Fibroblast of lung (primary cell): ENCODE data around the gene CCDC3. TPM values are rescaled to one million over a fixed set of nuclear protein-coding genes. Genes with fewer than 3 reads are reported as not detected.

Experiments
- DNase-seq, 2 donors: peaks; one replicate each; pipeline versions ENCODE4 v3.0.0 to v3.0.0-alpha.2; 2010; ENCODE audit warnings: low read depth in 2 of 2
- H2AFZ ChIP-seq: 2 replicates; pipeline ENCODE4 v1.5.1; 2012; ENCODE audit warnings: low read length, control low read depth, inconsistent platforms
- H3K27ac ChIP-seq: 2 replicates; pipeline ENCODE4 v1.5.1; 2011; ENCODE audit warnings: low read length, control low read depth; ENCODE audit not compliant: insufficient read depth
- H3K27me3 ChIP-seq: 2 replicates; pipeline ENCODE4 v1.5.1; 2011; ENCODE audit warnings: mild to moderate bottlenecking, low read length; ENCODE audit not compliant: control insufficient read depth, insufficient read depth
- H3K36me3 ChIP-seq: 2 replicates; pipeline ENCODE4 v1.5.1; 2011; ENCODE audit warnings: low read length; ENCODE audit not compliant: control insufficient read depth, insufficient read depth
- H3K4me1 ChIP-seq: 2 replicates; pipeline ENCODE4 v1.5.1; 2011; ENCODE audit warnings: low read length; ENCODE audit not compliant: control insufficient read depth, insufficient read depth; ENCODE audit errors: extremely low read depth
- H3K4me2 ChIP-seq: 2 replicates; pipeline ENCODE4 v1.5.1; 2011; ENCODE audit warnings: low read length, control low read depth; ENCODE audit not compliant: insufficient read depth; ENCODE audit errors: extremely low read depth
- H3K4me3 ChIP-seq, 4 experiments: fragments of 200-600 bp in 1 of 4; sonication (generic) in 1 of 4; replicated peaks in 1 of 4; 2 replicates each; pipeline ENCODE4 v1.5.1; 2011 to 2016; ENCODE audit warnings: low read length in 4 of 4, low read depth in 3 of 4, mild to moderate bottlenecking in 3 of 4, control low read depth in 2 of 4, inconsistent platforms in 1 of 4, mixed read lengths in 1 of 4; ENCODE audit not compliant: insufficient read depth in 1 of 4; ENCODE audit errors: control extremely low read depth in 1 of 4
- H3K79me2 ChIP-seq: 2 replicates; pipeline ENCODE4 v1.5.1; 2012; ENCODE audit warnings: mild to moderate bottlenecking, low read length, inconsistent platforms; ENCODE audit not compliant: control insufficient read depth, insufficient read depth
- H3K9ac ChIP-seq: 2 replicates; pipeline ENCODE4 v1.5.1; 2011; ENCODE audit warnings: mild to moderate bottlenecking, low read length, control low read depth; ENCODE audit not compliant: insufficient read depth
- H3K9me3 ChIP-seq: 2 replicates; pipeline ENCODE4 v1.5.1; 2012; ENCODE audit warnings: low read depth, low read length; ENCODE audit not compliant: control insufficient read depth, insufficient read depth
- H4K20me1 ChIP-seq: 2 replicates; pipeline ENCODE4 v1.5.1; 2011; ENCODE audit warnings: low read length; ENCODE audit not compliant: control insufficient read depth, insufficient read depth; ENCODE audit errors: extremely low read depth
- CTCF ChIP-seq, 2 donors: IDR thresholded peaks in 1 of 2; conservative IDR thresholded peaks in 1 of 2; 1 replicate in 1 of 2; 2 replicates in 1 of 2; pipeline ENCODE4 v1.5.1; 2011 to 2012; ENCODE audit warnings: low read length in 2 of 2, control low read depth in 1 of 2, inconsistent platforms in 1 of 2, low read depth in 1 of 2, mild to moderate bottlenecking in 1 of 2
- EZH2 ChIP-seq: IDR thresholded peaks from 2 replicates; pipeline ENCODE4 v1.5.1; 2012; ENCODE audit warnings: low read length, control low read depth, mild to moderate bottlenecking; ENCODE audit errors: missing control alignments
- polyA plus RNA-seq, 2 donors: library from polyadenylated mRNA; depleted of rRNA in 1 of 2; stranded (reverse) in 1 of 2; unstranded in 1 of 2; fragments of >200 nt; gene quantifications; 2 replicates each; pipeline ENCODE4 v1.2.1, GENCODE V29; 2011 to 2012; ENCODE audit warnings: missing spikeins in 1 of 2
- total RNA-seq: library from RNA; depleted of rRNA; stranded (reverse); fragments of >200 nt; gene quantifications from 2 replicates; pipeline ENCODE4 v1.2.1, GENCODE V29; 2014

Gene CCDC3
- total and polyA plus RNA-seq, 2 donors (not counting 1 experiment from before 2014, with no cell fraction given): 0.33 to 0.65 TPM

GRCh38 chr10:12974078-12974477 is 27.4 kb downstream of the CCDC3 start:
- Histone ChIP-seq H3K9ac (no peak overlapping the region), H3K79me2 (no peaks in the 10 kb centered on the region), H3K4me1 (no peaks in the 10 kb centered on the region), H4K20me1 (no peaks in the 10 kb centered on the region), H3K4me3 (no peak overlapping the region), H3K27ac (no peak overlapping the region), H3K27me3 (no peaks in the 10 kb centered on the region), H3K4me2 (no peak overlapping the region), H2AFZ (no peak overlapping the region), H3K36me3 (no peaks in the 10 kb centered on the region), H3K9me3 (no peaks in the 10 kb centered on the region)
- no peak for DNase-seq
- no peak for TF ChIP-seq CTCF (conservative IDR thresholded peaks at IDR 0.05 in 1 of 2, IDR thresholded peaks at IDR 0.05 in 1 of 2; ENCODE audit: low read depth in 1 of 2, low read length in 2 of 2)
- no peak for TF ChIP-seq EZH2

GRCh38 chr10:12973149-12973718 is 28.3 kb downstream of the CCDC3 start:
- no peak for TF ChIP-seq EZH2
- TF ChIP-seq CTCF (conservative IDR thresholded peaks at IDR 0.05 in 1 of 2, IDR thresholded peaks at IDR 0.05 in 1 of 2; ENCODE audit: low read depth in 1 of 2, low read length in 2 of 2): no peak
- H2AFZ ChIP-seq: no peak overlapping the region

GRCh38 chr10:12972146-12972545 is 29.4 kb downstream of the CCDC3 start:
- DNase-seq: no peak
- no peaks in the 10 kb centered on the region for H3K27me3 ChIP-seq
- no peak overlapping the region for H3K27ac ChIP-seq
- H3K9me3 ChIP-seq: no peaks in the 10 kb centered on the region
- H3K4me1 ChIP-seq: no peaks in the 10 kb centered on the region
- TF ChIP-seq EZH2: no peak
- TF ChIP-seq CTCF (conservative IDR thresholded peaks at IDR 0.05 in 1 of 2, IDR thresholded peaks at IDR 0.05 in 1 of 2; ENCODE audit: low read depth in 1 of 2, low read length in 2 of 2): no peak
- no peak overlapping the region for H2AFZ ChIP-seq
- no peaks in the 10 kb centered on the region for H4K20me1 ChIP-seq
- H3K36me3 ChIP-seq: no peaks in the 10 kb centered on the region
- no peak overlapping the region for H3K4me2 ChIP-seq
- H3K79me2 ChIP-seq: no peaks in the 10 kb centered on the region
- no peak overlapping the region for H3K4me3 ChIP-seq
- no peak overlapping the region for H3K9ac ChIP-seq

More at GRCh38 chr10:12973149-12973718, 28.3 kb downstream of the CCDC3 start:
- H3K4me2 ChIP-seq: no peak overlapping the region
- H3K79me2 ChIP-seq: no peaks in the 10 kb centered on the region
- no peak overlapping the region for H3K4me3 ChIP-seq
- no peak overlapping the region for H3K9ac ChIP-seq
- H3K4me1 ChIP-seq: no peaks in the 10 kb centered on the region
- no peaks in the 10 kb centered on the region for H3K27me3 ChIP-seq
- no peak for DNase-seq
- no peak overlapping the region for H3K27ac ChIP-seq
- H3K36me3 ChIP-seq: no peaks in the 10 kb centered on the region
- no peaks in the 10 kb centered on the region for H4K20me1 ChIP-seq
- H3K9me3 ChIP-seq: no peaks in the 10 kb centered on the region
